Measurements from ENCODE around the gene MGAT5.

The MGAT5 gene

GRCh38 chr2:134457765-134458472 is 204.0 kb downstream of the MGAT5 start:
- 95% methylated on average over 18 of the region's 18 CpGs for WGBS
- Histone ChIP-seq H4K91ac (ENCODE audit: low read length) (no peak overlapping the region), H3K27ac (ENCODE audit: low read length, poor library complexity, severe bottlenecking) (no peak overlapping the region), H3K27me3 (ENCODE audit: control insufficient read depth in 1 of 2, insufficient read depth in 1 of 2, low read length in 2 of 2) (peaks cover 0 to 15% of the 10 kb centered on the region in 2 experiments), H2BK120ac (ENCODE audit: low read depth, low read length) (no peak overlapping the region), H3K23ac (ENCODE audit: low read length in 2 of 2) (no peak overlapping the region), H2BK15ac (ENCODE audit: low read depth, poor library complexity, severe bottlenecking) (no peak overlapping the region), H2AFZ (ENCODE audit: low read depth, low read length) (no peak overlapping the region), H4K8ac (ENCODE audit: low read length) (no peak overlapping the region), H2BK5ac (ENCODE audit: low read depth, low read length, poor library complexity, severe bottlenecking) (no peak overlapping the region), H3K4me3 (ENCODE audit: insufficient read depth in 1 of 2, low read depth in 1 of 2, low read length in 2 of 2) (no peak overlapping the region), H3K4ac (ENCODE audit: low read depth in 1 of 2, low read length in 2 of 2) (no peak overlapping the region), H3K4me2 (ENCODE audit: low read length, poor library complexity, severe bottlenecking) (no peak overlapping the region), H3K4me1 (ENCODE audit: control insufficient read depth, insufficient read depth, low read depth, low read length) (peaks cover 24% of the 10 kb centered on the region), H3K9me3 (ENCODE audit: control insufficient read depth, low read length) (no peaks in the 10 kb centered on the region), H3K9ac (ENCODE audit: low read length) (no peak overlapping the region), H2AK5ac (ENCODE audit: low read length, severe bottlenecking) (no peak overlapping the region), H3K18ac (ENCODE audit: low read depth in 1 of 2, low read length in 2 of 2) (no peak overlapping the region), H3K36me3 (ENCODE audit: control insufficient read depth in 1 of 2, insufficient read depth in 2 of 2, low read depth in 1 of 2, low read length in 2 of 2) (peaks cover 0 to 27% of the 10 kb centered on the region in 2 experiments), H3K14ac (ENCODE audit: low read length in 2 of 2) (no peak overlapping the region), H2BK12ac (ENCODE audit: low read length in 2 of 2) (no peak overlapping the region), H3K79me1 (replicated peaks; ENCODE audit: low read length, poor library complexity, severe bottlenecking) (peaks cover 16% of the 10 kb centered on the region)
- DNase-seq: no peak

DNA sequence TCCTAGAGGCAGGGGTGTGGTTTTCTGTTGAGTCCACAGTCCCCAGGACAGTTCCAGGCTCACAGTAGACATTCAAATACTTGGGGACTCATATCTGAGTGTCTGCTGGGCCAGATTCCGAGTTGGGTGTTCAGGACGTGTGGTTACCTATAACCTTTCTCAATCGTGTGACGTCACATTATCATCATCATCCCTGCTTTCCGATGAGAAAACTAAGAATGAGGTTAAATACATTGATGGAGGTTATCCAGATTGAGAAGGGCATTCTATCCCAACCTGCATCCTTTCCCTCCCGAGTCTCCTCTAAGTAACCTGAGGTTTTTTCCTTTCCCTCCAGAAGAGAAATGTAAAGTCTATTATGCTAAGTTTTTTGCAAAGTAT is 204.6 kb downstream of the MGAT5 start:
- no peak overlapping the region for H3K4ac ChIP-seq (ENCODE audit: low read depth in 1 of 2, low read length in 2 of 2)
- H2AK5ac ChIP-seq (ENCODE audit: low read length, severe bottlenecking): no peak overlapping the region
- H2BK120ac ChIP-seq (ENCODE audit: low read depth, low read length): no peak overlapping the region
- no peak overlapping the region for H3K18ac ChIP-seq (ENCODE audit: low read depth in 1 of 2, low read length in 2 of 2)
- H4K8ac ChIP-seq (ENCODE audit: low read length): no peak overlapping the region
- no peak overlapping the region for H2AFZ ChIP-seq (ENCODE audit: low read depth, low read length)
- H3K4me2 ChIP-seq (ENCODE audit: low read length, poor library complexity, severe bottlenecking): no peak overlapping the region
- no peak overlapping the region for H3K4me3 ChIP-seq (ENCODE audit: insufficient read depth in 1 of 2, low read depth in 1 of 2, low read length in 2 of 2)
- H3K36me3 ChIP-seq (ENCODE audit: control insufficient read depth in 1 of 2, insufficient read depth in 2 of 2, low read depth in 1 of 2, low read length in 2 of 2): peaks cover 0 to 32% of the 10 kb centered on the region in 2 experiments
- no peak overlapping the region for H3K14ac ChIP-seq (ENCODE audit: low read length in 2 of 2)
- no peak overlapping the region for H2BK12ac ChIP-seq (ENCODE audit: low read length in 2 of 2)
- H3K9ac ChIP-seq (ENCODE audit: low read length): no peak overlapping the region
- DNase-seq: no peak
- no peak overlapping the region for H2BK5ac ChIP-seq (ENCODE audit: low read depth, low read length, poor library complexity, severe bottlenecking)
- no peak overlapping the region for H2BK15ac ChIP-seq (ENCODE audit: low read depth, poor library complexity, severe bottlenecking)
- H3K79me1 ChIP-seq (replicated peaks; ENCODE audit: low read length, poor library complexity, severe bottlenecking): peaks cover 17% of the 10 kb centered on the region
- no peaks in the 10 kb centered on the region for H3K9me3 ChIP-seq (ENCODE audit: control insufficient read depth, low read length)
- no peak overlapping the region for H3K27ac ChIP-seq (ENCODE audit: low read length, poor library complexity, severe bottlenecking)
- H3K27me3 ChIP-seq (ENCODE audit: control insufficient read depth in 1 of 2, insufficient read depth in 1 of 2, low read length in 2 of 2): peaks cover 0 to 17% of the 10 kb centered on the region in 2 experiments
- no peak overlapping the region for H4K91ac ChIP-seq (ENCODE audit: low read length)
- H3K4me1 ChIP-seq (ENCODE audit: control insufficient read depth, insufficient read depth, low read depth, low read length): peaks cover 24% of the 10 kb centered on the region
- no peak overlapping the region for H3K23ac ChIP-seq (ENCODE audit: low read length in 2 of 2)
- WGBS: 100% methylated on average over 2 of the region's 6 CpGs

DNA sequence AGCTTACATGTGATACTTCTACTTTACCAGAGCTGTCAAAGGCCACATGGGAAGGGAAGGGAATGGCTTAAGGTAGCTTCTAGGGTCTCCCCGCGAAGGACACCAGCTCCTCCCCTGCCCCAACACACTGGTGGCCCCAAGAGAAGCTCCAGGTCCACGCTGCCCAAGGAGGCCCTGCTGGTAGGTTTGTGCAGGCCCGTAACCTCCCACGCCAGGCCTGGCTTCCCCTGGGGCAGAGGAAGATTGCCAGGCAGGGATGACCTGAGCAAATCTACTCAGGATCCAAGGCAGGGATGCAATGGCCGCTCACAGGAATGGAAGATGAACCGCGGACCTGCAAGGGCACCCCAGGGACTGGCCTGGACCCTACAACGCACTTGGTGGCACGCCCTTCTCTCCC is 205.1 kb downstream of the MGAT5 start:
- H4K8ac ChIP-seq (ENCODE audit: low read length): no peak overlapping the region
- H2BK15ac ChIP-seq (ENCODE audit: low read depth, poor library complexity, severe bottlenecking): no peak overlapping the region
- H2AFZ ChIP-seq (ENCODE audit: low read depth, low read length): no peak overlapping the region
- H3K36me3 ChIP-seq (ENCODE audit: control insufficient read depth in 1 of 2, insufficient read depth in 2 of 2, low read depth in 1 of 2, low read length in 2 of 2): peaks cover 0 to 35% of the 10 kb centered on the region in 2 experiments
- peaks cover 0 to 17% of the 10 kb centered on the region in 2 experiments for H3K27me3 ChIP-seq (ENCODE audit: control insufficient read depth in 1 of 2, insufficient read depth in 1 of 2, low read length in 2 of 2)
- peaks cover 15% of the 10 kb centered on the region for H3K79me1 ChIP-seq (replicated peaks; ENCODE audit: low read length, poor library complexity, severe bottlenecking)
- no peak overlapping the region for H3K27ac ChIP-seq (ENCODE audit: low read length, poor library complexity, severe bottlenecking)
- no peak overlapping the region for H3K23ac ChIP-seq (ENCODE audit: low read length in 2 of 2)
- H3K4me1 ChIP-seq (ENCODE audit: control insufficient read depth, insufficient read depth, low read depth, low read length): peaks cover 21% of the 10 kb centered on the region
- no peak overlapping the region for H3K14ac ChIP-seq (ENCODE audit: low read length in 2 of 2)
- H3K9me3 ChIP-seq (ENCODE audit: control insufficient read depth, low read length): no peaks in the 10 kb centered on the region
- no peak overlapping the region for H2BK12ac ChIP-seq (ENCODE audit: low read length in 2 of 2)
- no peak for DNase-seq
- H3K4me2 ChIP-seq (ENCODE audit: low read length, poor library complexity, severe bottlenecking): no peak overlapping the region
- no peak overlapping the region for H3K4ac ChIP-seq (ENCODE audit: low read depth in 1 of 2, low read length in 2 of 2)
- H2BK5ac ChIP-seq (ENCODE audit: low read depth, low read length, poor library complexity, severe bottlenecking): no peak overlapping the region
- no peak overlapping the region for H3K18ac ChIP-seq (ENCODE audit: low read depth in 1 of 2, low read length in 2 of 2)
- WGBS: 94% methylated on average over 10 of the region's 10 CpGs
- no peak overlapping the region for H3K9ac ChIP-seq (ENCODE audit: low read length)
- no peak overlapping the region for H2AK5ac ChIP-seq (ENCODE audit: low read length, severe bottlenecking)
- no peak overlapping the region for H3K4me3 ChIP-seq (ENCODE audit: insufficient read depth in 1 of 2, low read depth in 1 of 2, low read length in 2 of 2)
- H2BK120ac ChIP-seq (ENCODE audit: low read depth, low read length): no peak overlapping the region
- no peak overlapping the region for H4K91ac ChIP-seq (ENCODE audit: low read length)

DNA sequence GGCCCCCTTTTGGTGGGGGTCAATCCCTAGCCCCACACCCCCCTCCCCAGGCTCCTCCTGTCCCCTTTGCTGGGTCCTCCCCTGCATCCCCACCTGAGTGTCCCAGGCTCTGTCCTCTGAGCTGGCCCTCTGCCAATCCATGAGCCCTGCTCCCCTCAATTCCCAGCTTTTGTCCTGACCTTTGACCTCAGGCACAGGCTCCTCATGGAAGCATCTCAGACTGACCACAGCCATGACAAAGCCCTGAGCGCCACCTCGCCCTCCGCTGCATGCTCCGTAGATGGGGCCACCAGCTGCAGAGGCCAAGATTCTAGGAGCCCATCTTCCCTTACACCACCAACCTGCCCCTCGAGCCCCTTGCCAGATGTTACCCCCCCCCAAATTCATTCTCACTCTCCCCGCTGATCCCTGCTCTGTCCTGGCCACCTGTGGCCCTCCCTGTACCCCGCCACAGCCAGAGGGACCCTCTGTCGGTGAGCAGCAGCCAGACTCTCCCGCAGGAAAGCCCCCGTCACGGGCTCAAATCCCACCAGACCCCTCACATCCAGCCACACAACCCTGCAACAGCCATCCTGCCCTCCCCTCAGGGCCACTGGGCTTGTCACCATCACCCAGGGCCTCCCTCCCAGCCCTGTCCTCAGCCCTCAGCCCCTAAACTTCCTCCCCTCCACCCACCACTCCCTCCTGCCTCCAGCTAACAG is 206.0 kb downstream of the MGAT5 start:
- no peak overlapping the region for H3K14ac ChIP-seq (ENCODE audit: low read length in 2 of 2)

More for the DNA sequence above, 206.0 kb downstream of the MGAT5 start:
- no peak overlapping the region for H3K4ac ChIP-seq (ENCODE audit: low read depth in 1 of 2, low read length in 2 of 2)
- peaks cover 20% of the 10 kb centered on the region for H3K4me1 ChIP-seq (ENCODE audit: control insufficient read depth, insufficient read depth, low read depth, low read length)
- no peak for DNase-seq
- H3K36me3 ChIP-seq (ENCODE audit: control insufficient read depth in 1 of 2, insufficient read depth in 2 of 2, low read depth in 1 of 2, low read length in 2 of 2): peaks cover 0 to 41% of the 10 kb centered on the region in 2 experiments
- no peak overlapping the region for H2BK5ac ChIP-seq (ENCODE audit: low read depth, low read length, poor library complexity, severe bottlenecking)
- WGBS: 92% methylated on average over 11 of the region's 11 CpGs
- H3K27ac ChIP-seq (ENCODE audit: low read length, poor library complexity, severe bottlenecking): no peak overlapping the region
- H2BK120ac ChIP-seq (ENCODE audit: low read depth, low read length): no peak overlapping the region
- H3K9ac ChIP-seq (ENCODE audit: low read length): no peak overlapping the region
- H3K18ac ChIP-seq (ENCODE audit: low read depth in 1 of 2, low read length in 2 of 2): no peak overlapping the region
- no peak overlapping the region for H3K4me2 ChIP-seq (ENCODE audit: low read length, poor library complexity, severe bottlenecking)
- no peak overlapping the region for H2BK15ac ChIP-seq (ENCODE audit: low read depth, poor library complexity, severe bottlenecking)
- H3K4me3 ChIP-seq (ENCODE audit: insufficient read depth in 1 of 2, low read depth in 1 of 2, low read length in 2 of 2): no peak overlapping the region
- no peak overlapping the region for H2AFZ ChIP-seq (ENCODE audit: low read depth, low read length)
- no peak overlapping the region for H4K91ac ChIP-seq (ENCODE audit: low read length)
- H2BK12ac ChIP-seq (ENCODE audit: low read length in 2 of 2): no peak overlapping the region
- no peak overlapping the region for H4K8ac ChIP-seq (ENCODE audit: low read length)
- peak overlapping the region; percentile 29 for H2AK5ac ChIP-seq (ENCODE audit: low read length, severe bottlenecking)
- peaks cover 0 to 17% of the 10 kb centered on the region in 2 experiments for H3K27me3 ChIP-seq (ENCODE audit: control insufficient read depth in 1 of 2, insufficient read depth in 1 of 2, low read length in 2 of 2)
- no peaks in the 10 kb centered on the region for H3K9me3 ChIP-seq (ENCODE audit: control insufficient read depth, low read length)
- H3K23ac ChIP-seq (ENCODE audit: low read length in 2 of 2): no peak overlapping the region
- H3K79me1 ChIP-seq (replicated peaks; ENCODE audit: low read length, poor library complexity, severe bottlenecking): peaks cover 15% of the 10 kb centered on the region

All from mesenchymal stem cell (in vitro differentiated cells and primary cell).